ENCODE results near the gene GAB1.

- no peak for TF ChIP-seq CTCF (IDR thresholded peaks at IDR 0.05)
- TF ChIP-seq POLR2A (IDR thresholded peaks at IDR 0.05): no peak
- no peak for TF ChIP-seq POLR2AphosphoS5 (IDR thresholded peaks at IDR 0.05)
- TF ChIP-seq EP300 (IDR thresholded peaks at IDR 0.05): no peak
Observed at GRCh38 chr4:143292858-143293257, 43.8 kb upstream of the GAB1 start.

All from upper lobe of left lung (tissue), 4 donors.